IPS DF 4.7 (cell line): Measurements from ENCODE around the gene FHIT.

Experiments used
- DNase-seq: peaks from one replicate; pipeline ENCODE4 v3.0.0-alpha.2; 2013; ENCODE audit warnings: low spot score; ENCODE audit errors: extremely low read depth

The FHIT gene

DNA sequence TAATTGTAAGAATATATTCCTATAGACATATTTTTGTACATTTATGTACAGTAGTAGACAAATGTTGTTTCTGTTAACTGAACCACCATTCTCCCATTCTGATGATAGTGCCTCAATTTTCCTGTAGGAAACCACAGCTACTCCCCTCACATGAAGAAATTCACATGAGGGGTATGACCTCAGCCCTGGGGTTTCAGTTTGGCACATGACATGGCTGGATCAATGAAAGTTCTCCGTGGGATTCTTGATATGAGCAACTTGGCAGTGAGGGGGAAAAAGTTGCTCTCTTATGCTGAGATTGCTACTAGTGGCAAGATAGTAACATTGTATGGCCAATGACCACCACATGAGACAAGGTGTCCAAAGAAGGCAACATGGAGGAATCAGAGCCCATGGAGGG lies 1111.1 kb downstream of the FHIT start:
- DNase-seq: no peak

DNA sequence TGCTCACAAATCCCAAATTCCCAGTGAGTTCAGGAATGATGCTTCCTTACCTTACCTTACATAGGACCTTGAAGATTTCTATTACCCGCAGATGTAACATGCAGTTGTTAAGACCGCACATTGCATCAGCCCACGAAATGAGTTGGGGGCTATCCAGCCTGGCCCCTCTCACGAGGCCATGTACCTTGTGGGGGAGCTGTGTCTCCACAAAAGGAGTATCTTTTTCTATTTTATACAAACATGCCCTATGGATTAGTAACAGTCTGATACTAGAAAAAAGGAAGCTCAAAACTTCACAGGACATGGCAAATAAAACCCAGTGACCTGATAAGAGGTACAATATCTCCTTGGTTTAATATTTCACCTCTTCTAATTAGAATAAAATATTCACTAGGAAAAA lies 1114.7 kb downstream of the FHIT start:
- DNase-seq: no peak

DNA sequence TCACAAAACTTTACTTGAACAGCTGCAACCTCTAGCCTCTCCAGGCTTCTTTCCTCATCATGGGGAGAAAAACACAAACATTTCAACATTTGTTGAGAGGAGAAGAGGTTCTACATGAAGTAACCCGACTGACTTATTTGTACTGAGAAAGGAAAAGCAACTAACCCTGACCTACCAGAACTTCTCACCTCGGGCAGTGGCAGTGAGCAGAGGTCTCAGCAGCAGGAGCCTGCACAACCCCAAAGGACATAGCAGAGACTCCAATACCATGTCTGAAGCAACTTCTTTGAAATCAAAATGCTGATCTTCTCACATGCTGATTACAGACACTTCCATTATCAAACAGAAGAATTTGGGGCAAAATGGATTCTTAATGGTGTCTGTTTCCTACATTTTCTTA lies 1115.8 kb downstream of the FHIT start:
- no peak for DNase-seq

DNA sequence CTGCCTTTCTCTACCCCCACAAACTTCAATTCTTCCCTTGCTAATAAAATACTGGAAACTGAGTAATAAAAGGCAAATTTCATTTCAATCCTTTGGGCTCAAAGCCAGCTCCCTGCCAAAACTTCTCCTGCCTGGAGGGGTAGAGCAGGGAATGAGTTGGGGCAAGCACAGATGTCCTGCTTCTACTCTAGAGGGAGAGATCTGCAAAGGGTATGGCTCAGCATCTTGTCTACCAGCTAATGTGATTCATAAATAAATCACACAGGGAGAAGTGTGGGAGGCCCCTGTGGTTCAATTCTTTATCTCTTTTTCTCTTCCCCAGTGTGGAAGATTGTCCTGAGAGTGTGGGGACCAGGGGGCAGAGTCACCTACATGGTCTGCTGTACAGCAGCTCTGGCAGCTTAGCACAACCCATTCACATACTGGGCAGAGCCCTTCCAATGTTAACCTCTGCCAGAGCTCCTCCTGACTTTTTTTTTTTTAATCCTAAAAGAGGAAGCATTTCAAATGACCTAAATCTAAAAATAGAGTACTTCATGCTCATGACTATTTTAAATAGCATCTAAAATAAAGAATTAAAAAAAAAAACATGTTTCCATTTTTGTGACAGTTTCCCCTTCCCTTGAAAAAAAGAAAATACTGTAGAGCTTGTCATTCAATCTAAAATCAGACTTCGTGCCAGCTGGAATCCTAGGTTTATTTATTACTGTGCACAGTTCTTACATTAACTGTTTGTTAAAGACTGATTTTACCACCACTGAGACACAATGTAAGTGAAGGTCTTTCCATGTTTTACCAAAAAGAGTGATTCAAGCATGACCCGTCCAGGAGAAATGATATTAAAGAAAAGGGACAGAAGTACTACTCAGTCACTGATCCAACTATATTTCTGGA lies 1117.7 kb downstream of the FHIT start:
- DNase-seq: no peak

DNA sequence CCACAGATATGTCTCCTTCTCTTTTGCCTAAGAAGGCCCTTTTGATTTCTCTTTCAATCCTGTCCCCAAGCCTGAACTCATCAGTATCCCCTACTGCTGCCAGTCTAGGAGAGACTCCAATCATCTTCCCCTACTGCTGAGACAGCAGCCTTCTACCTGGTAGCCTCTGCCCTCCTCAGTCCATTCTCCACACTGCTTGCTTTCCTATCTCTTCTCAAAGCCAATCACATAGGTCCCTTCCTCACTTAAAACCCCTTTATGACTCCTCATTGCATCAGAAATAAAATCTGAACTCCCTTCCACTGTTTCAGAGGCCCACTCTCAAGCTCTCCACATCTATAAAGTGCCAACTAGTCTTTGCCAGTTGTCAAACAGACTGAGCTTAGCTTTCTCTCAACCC lies 1119.6 kb downstream of the FHIT start:
- DNase-seq: no peak

DNA sequence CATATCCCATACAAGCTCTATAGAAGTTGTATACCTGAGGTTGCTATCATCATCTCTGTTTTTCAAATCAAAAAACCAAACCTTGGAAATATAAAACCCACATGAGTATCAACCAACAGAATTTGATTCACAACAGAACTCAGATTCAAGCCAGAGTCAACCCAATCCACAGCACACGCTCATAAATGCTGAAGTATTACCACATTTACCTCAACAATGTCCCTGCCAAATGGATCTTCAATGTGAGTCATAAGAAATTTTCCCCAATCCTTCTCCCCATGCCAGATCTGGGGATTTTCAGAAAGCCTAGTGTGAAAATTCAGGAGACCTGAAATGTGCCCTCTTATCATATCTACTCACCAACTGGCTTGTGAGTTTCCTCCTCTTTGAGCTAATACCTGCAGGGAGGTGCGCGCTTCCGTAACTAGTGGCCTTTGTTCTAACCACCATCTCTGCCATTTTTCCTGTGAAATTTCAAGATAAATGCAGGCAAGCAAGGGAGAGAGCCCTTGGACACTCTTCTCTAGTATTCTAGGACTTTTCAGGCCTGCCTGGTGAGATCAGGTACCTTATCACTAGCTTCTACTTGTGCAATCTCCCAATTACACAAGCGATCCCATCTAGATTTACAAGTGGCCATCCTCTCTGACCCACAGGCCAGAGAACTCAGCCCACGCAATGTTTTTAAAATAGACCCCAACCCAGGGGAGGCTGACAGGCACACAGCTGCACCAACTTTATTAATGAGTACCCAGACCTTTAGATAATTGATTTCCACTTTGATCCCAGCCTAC lies 1124.5 kb downstream of the FHIT start:
- no peak for DNase-seq

DNA sequence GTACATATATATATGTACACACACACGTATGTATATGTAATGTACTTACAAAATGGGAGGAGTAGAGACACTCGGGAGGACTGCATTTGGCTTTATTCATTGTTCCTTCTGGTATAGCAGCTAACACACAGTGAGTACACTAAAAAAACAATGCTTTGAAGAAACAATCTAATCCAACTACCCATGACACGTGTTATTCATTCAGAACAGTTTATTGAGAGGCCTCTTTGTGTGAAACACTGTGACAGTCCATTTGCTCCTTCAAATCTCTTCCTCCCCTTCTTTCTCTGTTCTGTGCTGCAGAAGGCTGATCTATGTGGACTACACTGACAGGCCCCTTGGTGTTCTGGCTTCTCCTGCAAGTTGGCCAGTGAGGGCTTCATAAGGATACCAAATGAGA lies 1125.6 kb downstream of the FHIT start:
- DNase-seq: no peak

DNA sequence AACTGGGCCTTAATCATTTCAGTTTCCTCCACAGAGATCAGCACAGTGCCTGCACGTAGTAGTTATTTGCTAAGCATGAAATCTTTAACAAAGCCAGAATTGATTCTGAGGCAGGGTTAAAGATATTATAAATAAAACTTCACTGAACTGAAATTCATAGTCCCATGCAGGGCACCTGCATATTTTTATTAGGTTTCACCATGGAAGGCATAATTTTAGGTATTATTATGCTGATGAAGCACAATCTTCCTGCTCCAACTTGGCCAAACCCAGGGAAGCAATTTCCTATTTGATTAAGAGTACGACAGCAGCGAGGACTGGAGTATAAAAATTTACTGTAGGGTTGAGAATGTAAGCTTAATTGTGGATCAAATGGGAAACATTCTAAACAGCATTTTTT lies 1131.0 kb downstream of the FHIT start:
- DNase-seq: no peak

DNA sequence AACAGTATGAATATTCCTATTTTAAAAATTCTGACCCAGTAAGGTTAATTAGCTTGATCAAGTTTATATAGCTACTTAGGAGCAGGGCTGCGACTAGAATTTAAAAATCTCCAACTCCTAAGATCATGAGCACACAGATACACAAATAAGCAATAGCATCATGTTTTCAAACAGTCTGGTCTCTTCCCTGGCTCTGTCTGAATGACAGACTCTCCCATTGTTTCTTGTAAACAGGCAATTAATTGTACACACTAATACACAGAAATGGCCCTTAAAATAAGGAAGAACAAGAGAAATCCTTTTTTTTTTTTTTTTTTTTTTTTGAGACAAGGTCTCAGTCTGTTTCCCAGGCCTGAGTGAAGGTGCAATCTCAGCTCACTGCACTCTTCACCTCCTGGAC lies 1137.1 kb downstream of the FHIT start:
- DNase-seq: no peak

DNA sequence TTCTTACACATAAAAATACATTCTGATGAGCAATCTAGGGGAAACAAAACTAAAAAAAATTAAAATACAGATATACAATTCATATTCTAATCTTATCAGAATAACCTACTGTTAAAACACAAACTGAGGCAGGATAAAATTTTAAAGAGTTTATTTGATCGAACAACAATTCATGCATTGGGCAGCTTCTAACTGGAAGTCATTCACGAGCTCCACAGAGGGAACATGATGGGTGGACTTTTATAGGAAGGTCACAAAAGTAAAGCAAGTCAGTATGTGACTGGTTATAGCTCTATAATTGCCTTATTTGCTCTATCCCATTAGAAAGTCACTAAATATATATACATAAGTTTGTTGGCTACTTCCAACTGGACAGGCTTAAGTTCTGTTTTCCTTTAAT lies 1144.0 kb downstream of the FHIT start:
- no peak for DNase-seq

DNA sequence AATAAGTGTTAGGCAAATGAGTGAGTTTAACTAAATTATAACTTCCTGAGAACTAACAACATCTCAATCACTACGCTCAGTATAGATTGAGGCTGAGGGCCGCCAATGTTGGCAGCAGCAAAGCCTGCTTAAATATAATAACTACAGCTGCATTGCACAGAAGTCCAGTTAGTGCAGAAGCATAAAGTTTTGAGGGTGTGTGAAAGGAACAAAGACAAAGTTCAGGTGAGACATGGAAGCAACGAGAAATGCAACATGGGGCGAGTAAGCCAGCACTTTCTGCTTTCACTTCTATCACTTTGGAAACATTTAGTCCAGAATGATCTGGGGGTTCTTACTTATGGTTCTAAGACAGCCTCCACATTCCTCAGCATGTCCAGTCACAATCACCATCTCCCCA lies 1149.1 kb downstream of the FHIT start:
- DNase-seq: no peak

DNA sequence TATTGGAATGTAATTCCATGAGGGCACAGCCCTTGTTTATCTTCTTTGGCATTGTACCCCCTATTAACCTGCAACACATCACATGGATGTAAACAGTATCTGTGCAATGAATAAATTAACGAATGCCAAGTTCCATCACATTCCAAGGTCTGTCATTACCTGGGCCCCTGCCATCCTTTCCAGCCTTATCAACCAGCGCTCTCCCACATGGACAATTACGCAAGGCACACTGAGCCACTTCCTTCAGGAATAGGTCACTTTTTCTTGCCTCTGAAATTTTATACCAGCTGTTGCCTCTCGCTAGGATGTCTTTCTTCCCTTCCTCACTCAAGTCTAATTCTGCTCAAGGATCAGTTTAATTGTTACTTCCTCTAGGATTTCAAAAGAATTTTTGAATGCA lies 1149.6 kb downstream of the FHIT start:
- no peak for DNase-seq

DNA sequence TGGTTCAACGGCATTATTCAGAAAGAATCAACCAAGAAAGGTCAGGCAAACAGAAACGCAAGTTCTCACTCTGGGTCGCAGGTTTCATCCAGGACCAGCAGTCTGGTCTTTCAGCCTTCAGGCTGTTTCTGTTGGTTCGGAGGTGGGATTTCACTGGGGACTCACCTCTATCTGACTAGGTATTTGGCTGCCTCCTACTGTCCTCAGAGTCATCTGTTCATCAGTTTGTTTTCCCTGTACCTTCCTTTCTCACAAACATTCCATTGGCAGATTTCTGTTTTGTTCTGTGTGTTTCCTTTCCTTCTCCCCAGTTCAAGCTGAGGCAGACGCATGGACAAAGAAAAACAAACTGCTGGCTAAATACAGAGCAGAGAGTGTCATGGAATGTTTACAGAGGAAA lies 1154.8 kb downstream of the FHIT start:
- DNase-seq: peak; percentile 14

DNA sequence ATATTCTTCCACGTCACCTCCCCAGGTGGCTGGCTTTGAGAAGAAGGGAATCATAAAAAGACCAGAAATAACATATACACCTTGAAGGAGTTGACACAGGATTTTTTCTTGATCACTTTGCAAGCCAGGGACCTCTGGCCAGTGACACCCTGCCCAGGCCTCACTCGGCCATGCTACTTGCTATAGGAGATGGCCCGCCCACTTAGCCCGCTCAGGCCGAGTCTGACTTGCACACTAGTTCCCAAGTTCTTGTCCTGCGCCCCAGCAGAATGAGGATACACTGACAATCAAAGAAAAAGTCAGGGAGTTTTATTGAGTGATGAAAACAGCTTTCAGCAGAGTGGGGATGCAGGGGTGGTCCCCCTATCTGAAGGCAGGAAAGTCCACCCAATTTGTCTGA lies 1155.3 kb downstream of the FHIT start:
- DNase-seq: no peak

DNA sequence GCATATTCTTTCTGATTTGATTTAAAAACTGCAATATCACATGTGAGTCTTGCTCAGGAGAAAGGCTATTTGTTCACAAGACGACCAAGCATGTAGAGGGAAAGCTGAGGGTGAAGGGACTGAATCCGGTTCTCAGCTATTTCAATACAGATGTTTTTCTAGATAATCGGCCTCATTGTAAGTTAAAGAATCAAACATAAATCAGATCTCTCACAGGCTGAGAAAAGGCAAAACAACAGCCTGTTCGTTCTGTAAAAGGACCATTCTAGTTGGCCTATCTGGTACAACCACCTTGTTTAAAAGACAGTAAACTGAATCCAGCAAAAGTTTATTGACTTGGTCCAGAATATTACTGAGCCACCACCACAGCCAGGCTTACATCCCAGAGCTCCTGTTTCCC lies 1155.7 kb downstream of the FHIT start:
- no peak for DNase-seq

DNA sequence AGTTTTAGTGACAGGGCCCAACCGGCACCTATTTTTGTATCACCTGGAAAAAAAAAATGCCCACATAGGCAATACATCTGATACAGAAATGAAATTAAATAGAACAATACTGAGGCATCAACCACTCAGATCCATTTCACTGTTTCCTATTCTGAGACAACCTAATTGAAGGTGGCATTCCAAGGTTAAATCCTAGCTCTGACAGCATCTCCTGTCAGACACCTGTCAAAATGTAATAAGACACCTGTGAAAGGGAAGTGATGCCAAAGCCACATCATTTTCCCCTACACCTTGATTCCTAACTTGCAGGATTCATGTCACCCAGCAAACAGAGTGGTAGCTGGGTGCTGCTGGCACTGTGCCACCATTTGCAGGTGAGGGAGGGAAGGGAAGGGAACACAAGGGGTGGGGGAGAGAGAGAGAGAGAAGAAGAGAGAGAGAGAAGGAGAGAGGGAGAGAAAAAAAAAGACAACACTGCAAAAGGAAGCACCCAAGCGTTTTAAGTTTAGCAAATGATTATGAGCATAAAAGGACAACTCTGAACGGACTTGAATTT lies 1156.8 kb downstream of the FHIT start:
- no peak for DNase-seq

DNA sequence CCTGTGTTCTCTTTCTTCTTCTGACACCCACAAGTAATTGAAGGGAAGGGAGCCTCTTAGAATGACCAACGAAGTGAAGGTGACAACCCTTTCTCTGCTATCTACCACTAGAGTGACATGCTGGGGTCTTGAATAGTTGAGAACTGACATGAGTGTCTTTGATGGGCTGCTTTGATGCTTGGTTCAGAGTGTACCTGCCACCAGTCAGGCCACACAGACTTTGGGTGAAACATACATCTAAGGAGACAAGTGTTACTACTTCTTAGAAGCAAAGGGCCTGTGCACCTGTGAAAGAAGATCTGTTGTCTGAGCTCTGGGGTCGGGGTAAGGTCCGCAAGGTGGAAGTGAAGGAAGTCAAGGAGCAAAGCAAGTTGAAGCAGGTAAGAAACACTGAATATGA lies 1160.7 kb downstream of the FHIT start:
- no peak for DNase-seq

DNA sequence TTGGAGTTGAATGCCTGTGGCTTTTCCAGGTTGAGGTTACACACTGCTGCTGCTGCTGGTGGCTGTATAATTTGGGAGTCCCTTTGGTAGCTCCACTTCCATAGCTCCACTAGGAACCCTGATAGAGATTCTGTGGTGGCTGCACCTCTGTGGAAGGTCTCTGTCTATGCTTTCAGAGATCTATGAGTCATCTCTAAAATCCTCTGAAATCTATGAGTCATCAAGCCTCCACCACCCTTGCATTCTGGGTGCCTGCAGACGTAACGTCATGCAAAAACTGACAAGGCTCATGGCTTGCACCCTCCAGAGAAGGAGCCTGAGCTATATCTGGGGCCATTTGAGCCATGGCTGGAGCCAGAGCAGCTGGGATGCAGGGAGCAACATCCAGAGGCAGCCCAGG lies 1164.4 kb downstream of the FHIT start:
- DNase-seq: no peak

DNA sequence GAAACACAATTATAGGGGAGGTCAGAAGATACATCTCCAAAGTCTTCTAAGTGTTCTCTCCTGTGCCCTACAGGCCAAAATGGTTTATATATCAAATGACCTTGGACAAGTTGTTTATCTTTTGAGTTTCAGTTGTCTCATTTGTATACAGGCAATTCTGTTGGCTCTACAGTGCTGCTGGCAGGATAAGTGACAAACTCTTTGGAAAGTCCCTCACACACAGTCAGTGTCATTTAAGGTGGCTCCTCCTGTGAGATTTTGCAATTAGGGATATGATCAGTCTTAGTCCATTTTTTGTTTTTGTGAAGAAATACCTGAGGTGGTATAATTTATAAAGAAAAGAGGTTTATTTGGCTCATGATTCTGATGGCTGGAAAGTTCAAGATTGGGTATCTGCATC lies 1165.6 kb downstream of the FHIT start:
- no peak for DNase-seq

DNA sequence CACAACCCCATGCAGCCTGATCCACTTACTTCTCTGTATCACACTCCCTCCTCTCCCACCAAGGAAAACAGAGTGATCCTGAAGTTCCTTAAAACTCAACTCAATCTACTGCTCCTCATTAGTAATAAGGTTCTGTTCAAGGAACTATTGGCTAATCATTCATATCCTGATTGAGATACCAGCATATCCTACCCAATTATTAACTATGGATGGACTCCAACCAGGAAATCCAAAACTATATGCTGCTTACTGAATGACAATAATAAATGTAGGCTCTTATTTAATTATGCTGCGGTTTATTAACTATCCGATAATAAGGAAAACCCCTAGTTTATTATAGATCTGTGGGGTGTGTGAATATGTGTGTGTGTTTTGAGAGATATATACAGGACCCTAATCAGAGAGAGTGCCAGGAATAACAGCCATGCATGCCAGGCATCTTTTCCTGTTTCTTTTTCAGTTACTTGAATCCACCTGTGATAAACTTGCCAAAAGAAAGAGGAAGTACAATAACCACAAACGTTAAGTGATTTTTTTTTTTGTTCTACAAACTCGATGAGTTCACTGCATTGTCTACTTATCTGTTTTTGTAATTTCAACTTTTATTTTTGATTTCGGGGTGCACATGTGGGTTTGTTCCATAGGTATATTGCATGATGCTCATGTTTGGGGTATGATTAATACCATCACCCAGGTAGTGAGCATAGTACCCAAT lies 1169.7 kb downstream of the FHIT start:
- DNase-seq: no peak

DNA sequence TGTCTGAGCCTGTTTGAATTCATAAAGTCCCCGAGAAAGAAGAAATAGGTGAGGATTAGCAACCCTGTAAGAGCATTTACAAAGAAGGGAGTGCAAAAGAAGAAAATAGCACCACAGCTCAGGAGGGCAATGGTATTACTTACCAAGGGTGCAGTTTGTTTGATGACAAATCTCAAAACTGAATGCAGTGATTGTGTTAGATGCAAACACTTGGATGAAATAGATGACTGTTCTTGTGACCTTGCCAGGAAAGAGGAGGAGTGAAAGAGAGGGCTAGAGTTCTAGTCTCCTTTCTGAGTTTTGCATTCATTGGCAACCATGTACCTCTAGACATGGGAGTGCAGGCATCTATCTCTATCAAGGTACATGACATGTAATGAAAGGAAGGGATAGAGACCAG lies 1170.6 kb downstream of the FHIT start:
- no peak for DNase-seq

DNA sequence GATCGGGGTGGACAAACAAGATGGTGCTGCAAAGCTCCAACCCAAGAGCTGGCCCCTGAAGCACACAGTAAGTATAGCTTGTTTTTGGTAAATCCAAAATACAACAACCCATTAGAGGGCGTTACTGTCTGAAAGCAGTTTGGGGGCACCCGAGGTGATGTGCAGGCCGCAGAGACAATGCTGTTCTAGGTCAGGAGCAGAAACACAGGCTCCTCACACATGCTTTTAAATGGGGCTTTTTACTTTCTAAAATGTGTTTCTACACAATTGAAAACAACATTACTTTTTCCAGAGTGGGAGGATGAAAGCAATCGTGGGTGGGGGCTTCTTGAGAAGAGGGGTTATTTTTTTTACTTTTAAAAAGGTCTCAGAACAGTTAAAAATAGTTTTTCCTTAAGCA lies 1172.2 kb downstream of the FHIT start:
- no peak for DNase-seq
